Forelimb muscle (tissue), 1 donor: ENCODE results near the gene LGALS9B. TPM values are rescaled to one million over a fixed set of nuclear protein-coding genes. Genes with fewer than 3 reads are reported as not detected.
"Not testable (repeated sequence)": the region's sequence is repeated elsewhere in the genome, so short reads cannot be mapped to it uniquely, and the experiment has no call there.

ENCODE experiments used
- DNase-seq: peaks from one replicate; pipeline ENCODE4 v3.0.0-alpha.2; 2013; ENCODE audit warnings: low read depth
- polyA plus RNA-seq: library from polyadenylated mRNA; unstranded; fragments of 120-200 nt; gene quantifications from one replicate; pipeline ENCODE4 v1.2.1, GENCODE V29; 2013; ENCODE audit not compliant: insufficient read length

The LGALS9B gene
- polyA plus RNA-seq, 1 donor = not detected

DNA sequence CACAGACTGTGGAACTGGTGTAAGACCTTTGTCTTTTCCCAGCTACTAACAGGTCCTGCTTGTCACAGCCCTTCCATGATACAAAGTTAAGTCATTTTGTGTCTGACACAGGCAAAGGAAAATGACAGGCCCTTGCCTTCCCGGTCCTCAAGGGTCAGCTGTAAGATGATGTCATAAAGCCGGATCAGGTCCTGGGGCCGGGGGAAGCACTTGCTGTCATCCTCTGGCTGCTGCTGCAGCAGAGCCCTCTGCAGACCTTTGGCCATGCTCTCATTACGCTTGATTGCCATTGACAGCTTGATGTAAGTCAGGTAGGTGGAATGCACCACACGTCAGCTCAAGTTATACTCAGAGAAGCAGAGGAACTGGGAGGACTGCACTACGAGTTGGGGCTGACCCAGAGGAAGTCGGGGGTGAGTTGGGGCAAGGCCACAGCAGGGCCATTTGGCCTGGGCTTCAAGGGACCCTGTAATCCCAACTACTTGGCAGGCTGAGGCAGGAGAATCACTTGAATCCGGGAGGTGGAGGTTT, 50.9 kb downstream of the LGALS9B start:
- not testable (repeated sequence) for DNase-seq

- DNase-seq = not testable (repeated sequence)
These were observed 51.9 kb downstream of the LGALS9B start for GRCh38 chr17:20415479-20415878.

GRCh38 chr17:20401306-20402022, 65.9 kb downstream of the LGALS9B start:
- DNase-seq = not testable (repeated sequence)

GRCh38 chr17:20400559-20401305, 66.6 kb downstream of the LGALS9B start:
- DNase-seq = not testable (repeated sequence)

Other genes starting within 250 kb of the LGALS9B start
- not detected for gene CDRT15L2, start 112.2 kb upstream of the LGALS9B start, polyA plus RNA-seq